C4-2B (cell line): Measurements from ENCODE around the gene CHI3L1.

Source experiments
- H3K27ac ChIP-seq: fragments of 450-650 bp; 2 replicates; pipeline ENCODE4 v1.5.1; 2017
- CTCF ChIP-seq: fragments of 450-650 bp; conservative IDR thresholded peaks from 2 replicates; pipeline ENCODE4 v1.5.1; 2017; ENCODE audit warnings: mild to moderate bottlenecking
- ZFX ChIP-seq: fragments of 450-650 bp; IDR thresholded peaks from 2 replicates; pipeline ENCODE4 v1.6.1; 2017

The CHI3L1 gene

GRCh38 chr1:203185585-203185984, 919 bp downstream of the CHI3L1 start:
- no peak for TF ChIP-seq ZFX
- TF ChIP-seq CTCF: no peak
- no peak overlapping the region for H3K27ac ChIP-seq

GRCh38 chr1:203185061-203185461, 1.4 kb downstream of the CHI3L1 start:
- H3K27ac ChIP-seq: no peak overlapping the region
- TF ChIP-seq ZFX (no peak), CTCF (no peak)

GRCh38 chr1:203184467-203184866, 2.0 kb downstream of the CHI3L1 start:
- no peak overlapping the region for H3K27ac ChIP-seq

GRCh38 chr1:203183828-203184227, 2.7 kb downstream of the CHI3L1 start:
- H3K27ac ChIP-seq: no peak overlapping the region
- TF ChIP-seq CTCF: no peak
- TF ChIP-seq ZFX: no peak

More at GRCh38 chr1:203184467-203184866, 2.0 kb downstream of the CHI3L1 start:
- TF ChIP-seq ZFX (no peak), CTCF (no peak)

- H3K27ac ChIP-seq: no peak overlapping the region
- no peak for TF ChIP-seq ZFX
These were observed 4.0 kb downstream of the CHI3L1 start for GRCh38 chr1:203182387-203182953.

DNA sequence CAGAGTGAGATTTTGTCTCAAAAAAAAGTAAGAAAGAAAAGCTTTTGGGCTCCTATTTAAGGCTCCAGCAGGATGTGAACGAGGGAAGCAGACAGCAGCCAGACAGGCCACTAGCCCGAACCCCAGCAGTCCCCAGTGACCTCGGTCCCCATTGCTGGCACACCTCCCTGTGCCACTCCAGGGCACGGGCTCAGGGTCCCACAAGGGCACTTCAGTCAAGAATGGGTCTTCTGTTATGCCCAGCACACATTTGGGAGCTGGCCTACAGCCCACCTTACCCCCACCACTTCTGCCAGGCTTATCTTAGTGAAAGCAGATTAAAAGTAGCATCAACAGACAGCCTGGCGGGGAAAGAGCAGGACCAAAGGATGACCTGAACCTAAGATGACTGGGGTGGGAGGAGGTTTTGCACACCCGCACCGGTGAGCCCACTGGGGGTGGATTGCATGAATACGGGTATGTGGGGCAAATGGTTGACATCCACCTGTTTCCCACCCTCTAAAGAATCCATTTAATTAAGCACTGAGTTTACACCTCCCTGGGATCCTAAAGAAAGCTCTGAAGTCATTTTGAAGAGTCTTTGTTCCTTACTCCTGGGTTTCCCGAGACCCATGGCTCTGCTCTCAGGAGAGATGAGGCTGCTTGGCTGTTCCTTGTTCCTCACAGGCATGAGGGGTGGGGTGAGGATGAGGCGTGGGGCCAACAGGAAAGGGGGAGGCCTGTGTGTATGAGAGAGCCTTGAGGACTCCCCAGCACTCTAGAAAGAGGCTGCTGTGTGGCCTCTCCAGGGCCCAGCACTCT, 4.7 kb downstream of the CHI3L1 start:
- TF ChIP-seq CTCF: no peak
- TF ChIP-seq ZFX: no peak
- no peak overlapping the region for H3K27ac ChIP-seq

- TF ChIP-seq ZFX (no peak), CTCF (no peak)
- H3K27ac ChIP-seq: no peak overlapping the region
These were observed 5.7 kb downstream of the CHI3L1 start for GRCh38 chr1:203180611-203181330.
